ENCODE measurements around the gene PTGDS. TPM values are rescaled to one million over a fixed set of nuclear protein-coding genes. Genes with fewer than 3 reads are reported as not detected.

PTGDS gene
- total and polyA plus RNA-seq, 5 donors from 2014 or later: 0.47 to 15.4 TPM; not detected in 3

GRCh38 chr9:136979769-136980587, 2.7 kb downstream of the PTGDS start:
- DNase-seq: no peak

GRCh38 chr9:136980669-136981478, 3.6 kb downstream of the PTGDS start:
- H3K36me3 ChIP-seq (ENCODE audit: control insufficient read depth, insufficient read depth, low read length): no peaks in the 10 kb centered on the region
- no peak overlapping the region for H3K4me3 ChIP-seq (ENCODE audit: low read depth, low read length)
- Mint-ChIP-seq H3K36me3 (peaks cover 3% of the 10 kb centered on the region), H3K4me1 (peaks cover 0 to 11% (median 4%) of the 10 kb centered on the region in 4 donors), H3K27ac (no peak overlapping the region), H3K9me3 (no peaks in the 10 kb centered on the region), H3K27me3 (peaks cover 24% of the 10 kb centered on the region), H3K4me3 (no peak overlapping the region)
- peaks cover 18% of the 10 kb centered on the region for H3K4me1 ChIP-seq (ENCODE audit: control insufficient read depth, insufficient read depth, low read length, poor library complexity, severe bottlenecking)
- no peak overlapping the region for H3K27ac ChIP-seq (ENCODE audit: insufficient read depth, low read length, poor library complexity, severe bottlenecking)
- H3K9me3 ChIP-seq (ENCODE audit: control insufficient read depth in 2 of 2, low read length in 2 of 2): no peaks in the 10 kb centered on the region
- DNase-seq: no peak
- peaks cover 5% of the 10 kb centered on the region for H3K27me3 ChIP-seq (ENCODE audit: control insufficient read depth, insufficient read depth, low read length)
- no peak for ATAC-seq (ENCODE audit: low read depth in 2 of 2)

More at GRCh38 chr9:136979769-136980587, 2.7 kb downstream of the PTGDS start:
- no peaks in the 10 kb centered on the region for H3K36me3 ChIP-seq (ENCODE audit: control insufficient read depth, insufficient read depth, low read length)
- H3K4me1 Mint-ChIP-seq: peaks cover 0 to 20% (median 7%) of the 10 kb centered on the region in 4 donors
- no peak for ATAC-seq (ENCODE audit: low read depth in 2 of 2)
- no peak overlapping the region for H3K4me3 ChIP-seq (ENCODE audit: low read depth, low read length)
- peaks cover 3% of the 10 kb centered on the region for H3K36me3 Mint-ChIP-seq
- peaks cover 5% of the 10 kb centered on the region for H3K27me3 ChIP-seq (ENCODE audit: control insufficient read depth, insufficient read depth, low read length)
- no peak overlapping the region for H3K4me3 Mint-ChIP-seq
- peaks cover 22% of the 10 kb centered on the region for H3K4me1 ChIP-seq (ENCODE audit: control insufficient read depth, insufficient read depth, low read length, poor library complexity, severe bottlenecking)
- H3K27ac Mint-ChIP-seq: no peak overlapping the region
- peaks cover 29% of the 10 kb centered on the region for H3K27me3 Mint-ChIP-seq
- H3K9me3 ChIP-seq (ENCODE audit: control insufficient read depth in 2 of 2, low read length in 2 of 2): no peaks in the 10 kb centered on the region
- H3K27ac ChIP-seq (ENCODE audit: insufficient read depth, low read length, poor library complexity, severe bottlenecking): no peak overlapping the region
- no peaks in the 10 kb centered on the region for H3K9me3 Mint-ChIP-seq

GRCh38 chr9:136981588-136982231, 4.4 kb downstream of the PTGDS start:
- Mint-ChIP-seq H3K36me3 (peaks cover 3% of the 10 kb centered on the region), H3K27me3 (peaks cover 31% of the 10 kb centered on the region), H3K9me3 (no peaks in the 10 kb centered on the region), H3K4me3 (peak overlapping the region in 1 of 4 donors; percentile 83), H3K4me1 (peaks cover 0 to 7% (median 3%) of the 10 kb centered on the region in 4 donors), H3K27ac (no peak overlapping the region)
- Histone ChIP-seq H3K9me3 (ENCODE audit: control insufficient read depth in 2 of 2, low read length in 2 of 2) (no peaks in the 10 kb centered on the region), H3K27me3 (ENCODE audit: control insufficient read depth, insufficient read depth, low read length) (peaks cover 7% of the 10 kb centered on the region), H3K4me1 (ENCODE audit: control insufficient read depth, insufficient read depth, low read length, poor library complexity, severe bottlenecking) (peaks cover 15% of the 10 kb centered on the region), H3K36me3 (ENCODE audit: control insufficient read depth, insufficient read depth, low read length) (no peaks in the 10 kb centered on the region), H3K4me3 (ENCODE audit: low read depth, low read length) (no peak overlapping the region), H3K27ac (ENCODE audit: insufficient read depth, low read length, poor library complexity, severe bottlenecking) (no peak overlapping the region)
- no peak for DNase-seq
- no peak for ATAC-seq (ENCODE audit: low read depth in 2 of 2)

GRCh38 chr9:136982232-136983051, 5.1 kb downstream of the PTGDS start, which contains the start of gene LCNL1:
TSS of gene LCNL1 (plus strand) at chr9:136982993. CDS start at chr9:136983587, 594 bp downstream.
- Histone ChIP-seq H3K27ac (ENCODE audit: insufficient read depth, low read length, poor library complexity, severe bottlenecking) (no peak within 1 kb of the TSS), H3K9me3 (ENCODE audit: control insufficient read depth in 2 of 2, low read length in 2 of 2) (no peaks in the 10 kb centered on the region), H3K4me3 (ENCODE audit: low read depth, low read length) (no peak within 1 kb of the TSS), H3K36me3 (ENCODE audit: control insufficient read depth, insufficient read depth, low read length) (no peaks in the 10 kb centered on the region), H3K4me1 (ENCODE audit: control insufficient read depth, insufficient read depth, low read length, poor library complexity, severe bottlenecking) (peaks cover 13% of the 10 kb centered on the region), H3K27me3 (ENCODE audit: control insufficient read depth, insufficient read depth, low read length) (peaks cover 7% of the 10 kb centered on the region)
- DNase-seq (no peak), ATAC-seq (ENCODE audit: low read depth in 2 of 2) (no peak)
- Mint-ChIP-seq H3K27ac (peak within 1 kb of the TSS in 2 of 3 donors; percentile 12 to 42), H3K27me3 (peaks cover 37% of the 10 kb centered on the region), H3K9me3 (no peaks in the 10 kb centered on the region), H3K36me3 (peaks cover 3% of the 10 kb centered on the region), H3K4me1 (peaks cover 0 to 13% (median 3%) of the 10 kb centered on the region in 4 donors), H3K4me3 (peak within 1 kb of the TSS in 2 of 4 donors; percentile 19 to 40)

GRCh38 chr9:136983167-136983566, 5.9 kb downstream of the PTGDS start:
- ATAC-seq (ENCODE audit: low read depth in 2 of 2) (no peak), DNase-seq (no peak)
- H3K36me3 Mint-ChIP-seq: peaks cover 3% of the 10 kb centered on the region

GRCh38 chr9:136983656-136984314, 6.5 kb downstream of the PTGDS start:
- Mint-ChIP-seq H3K9me3 (peaks cover 0 to 2% (median 0%) of the 10 kb centered on the region in 7 donors), H3K27me3 (peaks cover 40% of the 10 kb centered on the region), H3K27ac (peak overlapping the region in 2 of 3 donors; percentile 12 to 42), H3K36me3 (peaks cover 3% of the 10 kb centered on the region), H3K4me1 (peaks cover 0 to 18% (median 3%) of the 10 kb centered on the region in 4 donors), H3K4me3 (peak overlapping the region in 2 of 4 donors; percentile 19 to 40)
- no peaks in the 10 kb centered on the region for H3K36me3 ChIP-seq (ENCODE audit: control insufficient read depth, insufficient read depth, low read length)
- H3K27me3 ChIP-seq (ENCODE audit: control insufficient read depth, insufficient read depth, low read length): peaks cover 7% of the 10 kb centered on the region
- ATAC-seq (ENCODE audit: low read depth in 2 of 2) (no peak), DNase-seq (no peak)
- H3K4me1 ChIP-seq (ENCODE audit: control insufficient read depth, insufficient read depth, low read length, poor library complexity, severe bottlenecking): peaks cover 8% of the 10 kb centered on the region
- no peaks in the 10 kb centered on the region for H3K9me3 ChIP-seq (ENCODE audit: control insufficient read depth in 2 of 2, low read length in 2 of 2)
- H3K4me3 ChIP-seq (ENCODE audit: low read depth, low read length): no peak overlapping the region
- no peak overlapping the region for H3K27ac ChIP-seq (ENCODE audit: insufficient read depth, low read length, poor library complexity, severe bottlenecking)

More at GRCh38 chr9:136983167-136983566, 5.9 kb downstream of the PTGDS start:
- H3K9me3 ChIP-seq (ENCODE audit: control insufficient read depth in 2 of 2, low read length in 2 of 2): no peaks in the 10 kb centered on the region
- H3K36me3 ChIP-seq (ENCODE audit: control insufficient read depth, insufficient read depth, low read length): no peaks in the 10 kb centered on the region
- no peak overlapping the region for H3K27ac ChIP-seq (ENCODE audit: insufficient read depth, low read length, poor library complexity, severe bottlenecking)
- Mint-ChIP-seq H3K9me3 (peaks cover 0 to 2% (median 0%) of the 10 kb centered on the region in 7 donors), H3K27me3 (peaks cover 37% of the 10 kb centered on the region), H3K4me3 (no peak overlapping the region), H3K27ac (no peak overlapping the region), H3K4me1 (peaks cover 0 to 18% (median 3%) of the 10 kb centered on the region in 4 donors)
- H3K4me1 ChIP-seq (ENCODE audit: control insufficient read depth, insufficient read depth, low read length, poor library complexity, severe bottlenecking): peaks cover 8% of the 10 kb centered on the region
- H3K4me3 ChIP-seq (ENCODE audit: low read depth, low read length): no peak overlapping the region
- H3K27me3 ChIP-seq (ENCODE audit: control insufficient read depth, insufficient read depth, low read length): peaks cover 7% of the 10 kb centered on the region
